Activated T-cell treated with anti-CD3 and anti-CD28 coated beads for 24 hours (primary cell): ENCODE measurements around the gene ISL2.

Experiments used
- DNase-seq: peaks from one replicate; pipeline ENCODE4 v3.0.0-alpha.2; 2020; ENCODE audit warnings: low read depth

ISL2 gene

DNA sequence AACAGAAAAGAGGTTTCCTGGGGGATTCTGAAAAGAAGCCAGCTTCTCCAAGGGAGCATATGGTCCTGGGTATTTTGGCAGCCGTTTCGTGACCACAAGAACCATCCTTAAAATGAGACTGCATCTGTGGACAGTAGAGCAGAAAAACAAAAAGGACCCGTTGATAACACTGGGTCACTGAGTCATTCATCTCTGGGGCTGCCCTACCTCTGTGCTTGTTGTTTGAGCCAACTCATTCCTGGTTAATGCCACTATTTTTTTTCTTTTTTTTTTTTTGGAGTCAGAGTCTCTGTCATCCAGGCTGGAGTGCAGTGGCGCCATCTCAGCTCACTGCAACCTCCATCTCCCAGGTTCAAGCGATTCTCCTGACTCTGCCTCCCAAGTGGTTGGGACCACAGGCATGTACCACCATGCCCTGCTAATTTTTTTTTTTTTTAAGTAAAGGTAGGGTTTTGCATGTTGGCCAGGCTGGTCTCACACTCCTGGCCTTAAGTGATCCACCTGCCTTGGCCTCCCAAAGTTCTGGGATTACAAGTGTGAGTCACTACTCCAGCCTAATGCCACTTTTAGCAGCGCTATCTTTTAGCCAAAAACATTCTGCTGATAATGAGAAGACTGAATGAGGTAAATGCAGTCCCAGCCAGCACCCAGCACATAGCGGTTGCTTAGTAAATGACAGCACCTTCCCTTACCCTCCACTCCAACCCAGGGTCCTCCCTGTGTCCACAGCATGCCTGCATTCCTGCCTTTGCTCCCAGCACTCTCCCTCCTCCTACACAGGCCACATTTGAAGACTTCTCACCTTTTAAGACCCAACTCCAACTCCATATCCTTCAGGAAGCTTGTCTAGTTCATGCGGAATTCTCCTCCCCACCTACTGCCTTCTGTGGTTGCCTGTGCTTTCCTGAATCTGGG is 9.1 kb upstream of the ISL2 start:
- DNase-seq = no peak

DNA sequence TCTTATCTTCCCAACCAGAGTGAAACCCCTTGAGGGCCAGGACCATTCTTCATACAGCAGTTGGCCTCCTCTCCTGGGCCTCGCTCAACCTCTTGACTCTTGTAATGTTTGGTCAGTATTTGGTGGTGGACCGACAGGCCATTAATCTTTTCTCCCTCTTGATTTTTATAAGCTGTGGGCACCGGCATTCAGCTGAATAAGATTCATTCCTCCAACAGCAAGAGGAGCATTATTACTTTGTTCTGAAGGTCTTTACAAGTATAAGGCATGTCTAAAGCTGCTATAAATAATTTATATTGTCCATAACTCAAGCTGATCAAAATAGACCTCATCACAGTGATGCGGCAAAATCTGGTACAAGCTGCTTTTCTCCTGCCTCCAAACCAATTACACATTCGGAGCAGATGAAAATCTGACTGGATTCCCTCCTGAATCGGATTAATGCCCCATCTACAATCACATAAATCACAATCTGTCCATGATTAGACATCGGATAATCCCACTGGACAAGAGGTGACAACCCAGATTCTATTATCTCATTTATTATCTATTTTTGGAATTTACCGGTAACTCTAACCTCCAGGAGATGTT is 8.4 kb upstream of the ISL2 start:
- no peak for DNase-seq

DNA sequence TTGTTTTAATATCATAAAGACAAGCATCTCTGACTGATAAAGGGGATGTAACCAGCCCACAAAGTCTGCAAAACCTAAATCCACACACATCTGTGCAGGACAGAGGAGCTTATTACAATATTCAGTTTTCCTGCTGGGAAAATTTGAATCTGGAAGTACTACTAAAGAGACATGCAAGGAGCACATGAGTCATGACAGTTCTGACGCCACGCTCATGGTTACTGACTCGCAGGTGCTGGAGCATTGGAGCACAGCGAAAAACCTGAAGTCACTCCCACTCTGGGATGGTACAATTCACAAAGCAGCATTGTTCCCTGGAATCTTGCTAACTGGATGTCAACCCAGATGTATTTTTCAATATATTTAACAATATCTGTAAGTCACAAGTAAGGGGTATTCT is 7.6 kb upstream of the ISL2 start:
- DNase-seq = no peak

DNA sequence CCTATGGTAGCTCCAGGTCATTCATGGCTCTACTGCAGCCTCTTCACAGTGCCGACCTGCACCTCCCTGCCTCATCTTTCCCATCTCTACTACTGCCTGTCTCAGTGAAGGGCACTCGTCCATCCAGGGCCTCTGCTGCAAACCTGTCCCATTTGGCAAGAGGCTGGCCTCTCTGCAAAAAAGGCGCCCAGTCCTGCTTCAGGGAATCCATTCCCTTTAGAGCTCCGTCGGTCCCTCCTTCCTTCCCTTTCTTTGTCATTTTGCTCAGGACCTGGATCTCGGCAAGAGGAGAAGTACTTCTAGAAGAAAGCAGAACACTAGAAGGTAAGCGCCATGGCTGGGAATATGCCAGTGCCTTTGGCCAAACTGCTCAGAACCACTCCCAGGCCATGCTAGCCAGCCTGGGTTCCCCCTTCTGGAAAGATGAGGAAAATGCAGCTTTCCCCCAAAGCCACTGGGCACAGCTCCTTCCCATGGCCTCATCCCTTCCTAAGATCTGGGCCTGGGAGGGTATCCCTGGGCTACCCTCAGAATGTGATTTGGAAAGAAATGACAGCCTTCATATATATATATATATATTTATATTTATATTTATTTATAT is 6.4 kb upstream of the ISL2 start:
- DNase-seq = no peak

DNA sequence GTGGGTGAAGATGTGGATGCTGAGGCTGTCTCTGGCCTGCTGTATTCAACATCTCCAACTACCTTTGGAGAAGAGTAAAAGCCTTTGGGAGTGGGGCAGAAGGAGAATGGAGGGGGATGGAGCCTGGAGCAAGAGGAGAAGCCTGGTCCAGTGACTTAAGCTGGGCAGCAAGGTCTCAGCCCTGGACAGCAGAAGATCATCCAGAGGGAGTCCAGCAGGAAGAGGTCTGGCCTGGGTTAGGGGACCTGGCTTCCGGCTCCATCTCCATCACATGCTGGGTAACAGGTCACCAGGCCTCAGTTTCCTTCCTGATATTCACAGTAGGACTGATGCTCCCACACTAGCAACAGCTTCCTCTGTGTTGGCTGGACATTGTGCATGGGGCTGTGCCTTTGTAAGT is 3.8 kb upstream of the ISL2 start:
- no peak for DNase-seq

DNA sequence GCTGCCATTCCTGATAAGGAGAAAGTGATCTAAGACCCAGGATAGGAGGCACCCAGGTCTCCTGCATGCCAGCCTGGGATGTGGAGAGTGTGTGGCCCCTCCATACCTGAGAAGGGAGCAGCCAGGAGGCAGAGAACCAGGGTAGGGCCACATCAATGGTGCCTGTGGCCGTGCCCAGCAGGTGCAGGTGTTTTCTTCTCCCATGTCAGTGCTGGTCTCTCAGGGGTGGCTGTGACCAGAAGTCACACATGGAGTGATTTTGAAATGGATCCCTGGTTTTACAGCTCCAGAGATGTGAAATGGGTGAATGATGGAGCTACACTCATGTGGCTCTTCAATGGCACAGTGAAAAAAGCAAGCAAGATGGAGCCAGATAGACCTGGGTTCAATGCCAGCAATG is 3.3 kb upstream of the ISL2 start:
- no peak for DNase-seq

DNA sequence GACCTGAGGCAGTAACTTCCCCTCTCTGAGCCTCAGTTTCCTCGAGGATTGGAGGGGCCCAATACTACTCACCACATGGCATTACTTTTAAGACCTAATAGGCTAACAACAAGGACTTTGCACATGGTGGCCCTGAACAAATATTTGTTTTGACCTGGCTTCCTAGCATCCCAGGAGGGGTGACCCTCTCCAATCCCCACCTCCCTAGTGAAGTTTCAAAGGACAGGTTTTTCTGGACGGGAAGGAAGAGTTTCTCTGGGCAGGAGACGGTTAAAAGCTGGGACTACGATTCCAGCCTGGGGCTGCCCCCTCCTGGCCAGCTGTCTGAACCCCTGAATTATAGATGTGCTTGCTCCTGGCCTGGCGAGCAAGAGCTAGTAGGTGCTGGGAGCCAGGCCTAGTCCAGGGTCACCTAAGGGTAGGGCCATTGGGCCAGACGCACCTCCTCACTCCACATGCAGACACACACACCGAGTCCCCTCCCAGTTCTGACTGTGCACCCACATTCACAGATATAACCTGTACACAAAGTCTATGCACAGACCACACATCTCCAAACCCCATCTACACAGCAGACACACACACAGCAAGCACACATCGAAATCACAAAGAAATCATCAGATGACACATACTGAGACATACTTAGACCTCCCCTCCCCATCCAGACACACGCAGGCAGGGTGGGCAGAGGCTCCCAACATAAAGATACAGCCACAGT is 2.7 kb upstream of the ISL2 start:
- no peak for DNase-seq

DNA sequence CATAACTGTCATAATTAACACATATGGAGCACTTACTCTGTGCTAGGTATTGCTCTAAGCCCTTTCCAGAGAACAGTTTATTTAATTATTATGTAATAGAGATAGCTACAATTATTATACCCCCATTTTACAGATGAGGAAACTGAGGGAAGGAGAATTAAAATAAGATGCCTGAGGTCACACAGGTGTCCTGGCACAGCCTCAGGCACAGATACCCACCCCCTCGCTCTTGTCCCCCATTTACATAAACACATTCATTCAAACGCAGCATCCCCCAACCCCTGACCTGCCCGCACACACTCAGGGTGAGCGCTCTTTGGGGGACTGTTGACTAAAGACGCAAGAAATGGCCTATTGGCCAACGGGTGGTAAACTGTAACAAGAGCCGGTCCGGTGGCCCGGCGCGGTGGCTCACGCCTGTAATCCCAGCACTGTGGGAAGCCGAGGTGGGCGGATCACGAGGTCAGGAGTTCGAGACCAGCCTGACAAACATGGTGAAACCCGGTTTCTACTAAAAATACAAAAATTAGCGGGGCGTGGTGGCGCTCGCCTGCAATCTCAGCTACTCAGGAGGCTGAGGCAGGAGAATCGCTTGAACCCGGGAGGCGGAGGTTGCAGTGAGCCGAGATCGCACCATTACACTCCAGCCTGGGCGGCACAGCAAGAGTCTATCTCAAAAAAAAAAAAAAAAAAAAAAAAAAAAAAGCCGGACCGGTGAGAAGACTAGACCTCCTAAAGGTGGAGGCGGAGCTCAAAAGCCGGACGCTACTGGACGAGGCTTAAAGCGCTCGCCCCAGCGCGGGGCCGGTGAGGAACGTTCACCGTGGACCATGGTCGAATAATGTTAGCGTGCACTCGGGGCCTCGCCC is 1.9 kb upstream of the ISL2 start:
- DNase-seq = no peak

DNA sequence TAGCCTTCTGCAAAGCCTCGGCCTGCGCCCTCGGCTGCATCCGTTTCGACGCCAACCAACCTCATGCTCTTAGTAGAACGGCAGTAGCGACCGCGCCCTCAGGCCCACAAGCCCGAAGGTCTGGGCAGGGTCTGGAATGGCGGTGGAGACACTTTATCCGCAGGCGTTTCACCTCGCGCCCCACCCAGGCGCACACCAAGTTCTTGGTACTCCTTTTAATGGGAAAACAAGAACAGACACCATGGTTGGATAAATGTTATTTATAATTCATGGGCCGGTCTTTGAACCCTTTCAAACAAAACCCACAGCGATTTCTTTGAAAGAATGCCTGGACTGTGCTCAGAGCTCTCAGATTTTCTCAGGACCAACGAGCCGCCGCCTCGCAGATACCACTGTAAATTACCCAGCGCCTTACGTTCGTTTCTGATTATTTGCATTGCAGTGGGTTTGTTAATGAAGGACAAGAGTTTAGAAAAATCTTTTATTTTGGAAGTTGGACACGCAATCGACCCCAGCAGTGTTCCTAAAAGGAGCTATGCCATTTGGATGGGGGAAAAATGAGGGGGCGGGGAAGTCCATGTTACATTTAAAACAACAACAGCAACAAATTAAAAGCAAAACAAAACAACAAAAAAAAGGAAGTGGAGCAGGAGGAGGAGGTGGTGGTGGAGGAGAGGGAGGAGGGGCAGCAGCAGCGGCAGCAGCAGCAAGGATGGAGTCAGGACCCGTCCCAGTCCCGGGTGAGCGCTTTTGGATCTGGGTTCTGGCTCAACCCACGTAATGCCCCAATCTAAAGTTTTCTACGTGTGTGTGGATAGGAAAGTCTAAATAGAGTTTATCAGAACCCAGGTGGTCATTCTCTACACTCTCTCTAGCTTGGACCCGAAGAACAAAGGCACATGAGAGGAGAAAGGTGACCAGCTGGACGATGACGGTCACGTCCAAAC is 993 bp upstream of the ISL2 start:
- DNase-seq = no peak

DNA sequence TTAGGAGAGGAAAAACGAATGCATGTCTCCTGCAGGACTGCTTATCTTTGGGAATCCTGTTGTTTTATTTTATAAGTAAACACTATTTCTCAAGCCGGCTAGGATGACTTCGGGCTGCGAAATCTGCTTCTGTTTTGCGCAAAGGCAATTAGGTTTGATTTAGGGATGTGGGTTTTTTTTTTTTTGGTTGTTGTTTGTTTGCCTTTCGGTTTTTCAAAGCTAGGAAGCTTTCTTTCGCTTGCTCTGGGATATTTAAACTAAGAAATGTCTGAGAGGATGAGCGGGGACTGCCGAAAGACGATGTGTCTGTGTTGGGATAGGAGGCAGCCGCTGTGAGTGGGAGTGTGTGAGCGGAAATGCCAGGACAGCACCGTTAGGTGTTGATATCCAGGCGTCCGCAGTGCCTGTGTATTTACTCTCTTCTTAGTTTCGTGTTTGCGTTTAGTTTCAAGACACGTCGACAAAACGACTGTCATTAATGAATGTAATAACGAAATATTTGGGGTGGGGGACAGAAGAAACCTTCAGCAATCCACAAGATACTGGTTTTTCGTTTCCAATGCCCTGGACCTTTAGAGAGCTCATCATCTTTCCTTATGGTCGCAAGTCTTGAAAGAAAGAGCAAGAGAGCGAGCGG is 604 bp downstream of the ISL2 start:
- DNase-seq = no peak

DNA sequence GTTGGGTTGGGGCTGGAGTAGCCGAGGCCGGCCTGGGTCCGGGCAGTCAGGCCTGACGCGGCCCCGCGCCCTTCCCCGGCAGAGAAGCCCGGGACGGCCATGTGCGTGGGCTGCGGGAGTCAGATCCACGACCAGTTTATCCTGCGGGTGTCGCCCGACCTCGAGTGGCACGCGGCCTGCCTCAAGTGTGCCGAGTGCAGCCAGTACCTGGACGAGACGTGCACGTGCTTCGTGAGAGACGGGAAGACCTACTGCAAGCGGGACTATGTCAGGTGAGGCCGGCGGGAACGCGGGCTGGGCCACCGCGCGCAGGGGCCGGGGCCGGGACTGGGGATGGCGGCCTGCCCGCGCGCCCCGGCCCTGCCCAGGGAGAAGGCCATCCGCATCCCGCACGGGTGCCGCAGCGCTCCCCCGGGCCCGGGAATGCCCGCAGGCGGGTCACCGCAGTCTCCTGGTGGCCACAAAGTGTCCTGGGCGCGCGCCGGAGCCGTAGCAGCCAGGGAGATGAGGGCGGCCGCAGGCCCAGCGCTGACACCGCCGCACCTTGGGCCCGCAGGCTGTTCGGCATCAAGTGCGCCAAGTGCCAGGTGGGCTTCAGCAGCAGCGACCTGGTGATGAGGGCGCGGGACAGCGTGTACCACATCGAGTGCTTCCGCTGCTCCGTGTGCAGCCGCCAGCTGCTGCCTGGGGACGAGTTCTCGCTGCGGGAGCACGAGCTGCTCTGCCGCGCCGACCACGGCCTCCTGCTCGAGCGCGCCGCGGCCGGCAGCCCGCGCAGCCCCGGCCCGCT is 1.3 kb downstream of the ISL2 start:
- DNase-seq = no peak

DNA sequence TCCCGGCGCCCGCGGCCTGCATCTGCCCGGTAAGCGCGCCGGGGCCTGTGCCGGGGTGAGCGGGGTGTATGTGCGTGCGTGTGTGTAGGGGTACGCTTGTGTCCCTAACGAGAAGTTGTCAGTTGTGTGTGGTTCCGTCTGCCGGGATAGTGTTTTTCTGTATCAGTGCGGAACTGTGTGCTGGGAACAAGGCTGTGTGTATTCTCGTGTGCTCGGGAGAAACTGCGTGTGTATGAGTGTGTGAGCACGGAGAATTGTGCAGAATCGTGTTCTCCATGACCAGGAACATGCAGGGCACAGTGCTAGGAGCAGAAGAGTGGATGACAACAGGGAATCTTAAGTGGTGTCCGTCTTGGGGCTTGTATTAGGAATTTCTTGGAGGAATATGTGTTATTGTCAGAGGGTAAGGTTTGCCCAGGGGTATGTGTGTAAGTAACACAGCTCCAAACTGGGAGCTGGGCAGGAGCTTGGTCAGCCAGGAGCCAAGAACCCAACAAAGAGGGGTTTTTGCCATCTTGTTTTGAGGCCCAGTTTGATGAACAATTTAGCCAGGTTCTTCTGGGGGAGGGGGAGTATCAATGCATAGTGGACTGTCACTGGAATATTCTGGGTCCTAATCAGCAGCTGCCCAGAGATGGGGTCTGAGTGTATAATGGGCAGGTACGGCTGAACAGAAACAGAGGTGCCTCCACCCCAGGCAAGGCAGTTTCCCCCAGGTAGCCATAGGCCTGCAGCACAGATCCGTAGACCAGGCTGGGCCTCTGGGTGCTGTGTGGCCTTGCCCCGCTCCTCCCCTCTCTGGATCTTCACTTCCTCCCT is 2.1 kb downstream of the ISL2 start:
- DNase-seq = no peak

DNA sequence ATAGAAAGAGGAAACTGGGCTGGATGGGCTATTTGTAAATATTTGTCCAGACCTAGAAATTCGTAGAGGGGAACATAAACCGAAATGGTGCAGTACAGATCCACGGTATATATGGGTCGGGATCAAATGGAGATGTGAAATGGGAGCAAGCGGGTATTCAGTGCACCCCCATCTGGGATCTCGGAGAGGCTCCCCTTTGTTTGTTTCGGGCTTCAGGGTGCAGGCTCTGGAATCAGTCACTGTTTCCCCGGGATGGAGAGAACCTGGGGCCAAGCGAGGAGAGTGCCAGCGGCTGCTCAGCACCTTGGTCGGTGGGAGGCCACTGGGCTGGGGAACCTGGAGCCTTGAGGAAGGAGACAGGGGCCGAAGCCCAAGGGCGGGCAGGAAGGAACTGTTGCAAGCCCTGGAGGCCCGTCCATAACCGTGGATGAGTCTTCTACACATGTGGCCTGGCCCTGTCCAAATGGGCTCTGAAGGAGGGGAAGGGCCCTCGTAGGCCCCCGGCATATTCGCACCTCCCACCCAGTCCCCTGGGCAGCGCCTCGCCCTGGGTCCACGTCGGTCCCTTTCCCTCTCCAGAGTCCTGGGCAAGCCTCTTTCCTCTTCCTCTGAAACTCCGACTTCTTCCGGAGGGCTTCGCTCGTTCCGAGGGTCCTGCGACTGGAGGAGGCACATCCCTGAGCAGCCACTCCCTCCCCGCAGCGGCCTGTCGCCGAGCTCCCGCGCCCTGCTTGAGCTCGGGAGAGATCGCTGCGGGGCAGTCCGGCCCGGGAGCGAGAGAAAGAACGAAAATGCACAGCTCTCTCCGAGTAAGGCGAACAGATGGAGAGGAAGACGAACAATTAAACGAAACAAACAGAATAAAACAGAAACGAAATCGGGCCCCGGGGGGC is 3.0 kb downstream of the ISL2 start:
- DNase-seq = no peak

DNA sequence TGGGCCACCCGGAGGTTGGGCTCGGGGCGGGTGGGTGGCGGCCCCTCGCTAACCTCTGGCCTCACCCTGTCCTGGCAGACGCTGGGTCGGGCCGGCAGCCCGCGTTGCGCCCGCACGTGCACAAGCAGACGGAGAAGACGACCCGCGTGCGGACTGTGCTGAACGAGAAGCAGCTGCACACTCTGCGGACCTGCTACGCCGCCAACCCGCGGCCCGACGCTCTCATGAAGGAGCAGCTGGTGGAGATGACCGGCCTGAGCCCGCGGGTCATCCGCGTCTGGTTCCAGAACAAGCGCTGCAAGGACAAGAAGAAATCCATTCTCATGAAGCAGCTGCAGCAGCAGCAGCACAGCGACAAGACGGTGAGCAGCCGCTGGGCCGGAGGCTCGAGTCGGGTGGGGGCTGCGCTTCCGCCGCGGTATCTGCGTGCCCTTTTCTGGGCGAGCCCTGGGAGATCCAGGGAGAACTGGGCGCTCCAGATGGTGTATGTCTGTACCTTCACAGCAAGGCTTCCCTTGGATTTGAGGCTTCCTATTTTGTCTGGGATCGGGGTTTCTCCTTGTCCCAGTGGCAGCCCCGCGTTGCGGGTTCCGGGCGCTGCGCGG is 3.7 kb downstream of the ISL2 start:
- no peak for DNase-seq

DNA sequence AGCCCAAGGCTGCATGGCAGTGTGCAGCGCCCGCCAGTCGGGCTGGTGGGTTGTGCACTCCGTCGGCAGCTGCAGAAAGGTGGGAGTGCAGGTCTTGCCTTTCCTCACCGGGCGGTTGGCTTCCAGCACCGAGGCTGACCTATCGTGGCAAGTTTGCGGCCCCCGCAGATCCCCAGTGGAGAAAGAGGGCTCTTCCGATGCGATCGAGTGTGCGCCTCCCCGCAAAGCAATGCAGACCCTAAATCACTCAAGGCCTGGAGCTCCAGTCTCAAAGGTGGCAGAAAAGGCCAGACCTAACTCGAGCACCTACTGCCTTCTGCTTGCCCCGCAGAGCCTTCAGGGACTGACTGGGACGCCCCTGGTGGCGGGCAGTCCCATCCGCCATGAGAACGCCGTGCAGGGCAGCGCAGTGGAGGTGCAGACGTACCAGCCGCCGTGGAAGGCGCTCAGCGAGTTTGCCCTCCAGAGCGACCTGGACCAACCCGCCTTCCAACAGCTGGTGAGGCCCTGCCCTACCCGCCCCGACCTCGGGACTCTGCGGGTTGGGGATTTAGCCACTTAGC is 4.3 kb downstream of the ISL2 start:
- no peak for DNase-seq

DNA sequence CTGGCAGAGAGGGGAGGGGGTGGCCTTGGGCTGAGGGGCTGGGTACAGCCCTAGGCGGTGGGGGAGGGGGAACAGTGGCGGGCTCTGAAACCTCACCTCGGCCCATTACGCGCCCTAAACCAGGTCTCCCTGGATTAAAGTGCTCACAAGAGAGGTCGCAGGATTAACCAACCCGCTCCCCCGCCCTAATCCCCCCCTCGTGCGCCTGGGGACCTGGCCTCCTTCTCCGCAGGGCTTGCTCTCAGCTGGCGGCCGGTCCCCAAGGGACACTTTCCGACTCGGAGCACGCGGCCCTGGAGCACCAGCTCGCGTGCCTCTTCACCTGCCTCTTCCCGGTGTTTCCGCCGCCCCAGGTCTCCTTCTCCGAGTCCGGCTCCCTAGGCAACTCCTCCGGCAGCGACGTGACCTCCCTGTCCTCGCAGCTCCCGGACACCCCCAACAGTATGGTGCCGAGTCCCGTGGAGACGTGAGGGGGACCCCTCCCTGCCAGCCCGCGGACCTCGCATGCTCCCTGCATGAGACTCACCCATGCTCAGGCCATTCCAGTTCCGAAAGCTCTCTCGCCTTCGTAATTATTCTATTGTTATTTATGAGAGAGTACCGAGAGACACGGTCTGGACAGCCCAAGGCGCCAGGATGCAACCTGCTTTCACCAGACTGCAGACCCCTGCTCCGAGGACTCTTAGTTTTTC is 4.9 kb downstream of the ISL2 start:
- no peak for DNase-seq
